ENCODE results near the gene WDFY2.
"Not testable (repeated sequence)": the region's sequence is repeated elsewhere in the genome, so short reads cannot be mapped to it uniquely, and the experiment has no call there.

GRCh38 chr13:51545446-51545845 lies 38.8 kb upstream of the WDFY2 start:
- TF ChIP-seq CTCF, POLR2A (IDR thresholded peaks at IDR 0.05): not testable (repeated sequence)
